HCT116 (cell line): ENCODE measurements around the gene HMCES.

Experiments used
- YY1 ChIP-seq: IDR thresholded peaks from 2 replicates; pipeline ENCODE4 v1.6.1; 2011; ENCODE audit warnings: low read length, low read depth, moderate library complexity, mild to moderate bottlenecking; ENCODE audit not compliant: insufficient replicate concordance; ENCODE audit errors: extremely low read depth
- TF ChIP-seq, protein P1 (sequence below): IDR thresholded peaks from 2 replicates; pipeline ENCODE4 v1.6.1; 2011; ENCODE audit warnings: mild to moderate bottlenecking, low read length, moderate library complexity; ENCODE audit not compliant: insufficient replicate concordance; ENCODE audit errors: extremely low read depth

DNA sequence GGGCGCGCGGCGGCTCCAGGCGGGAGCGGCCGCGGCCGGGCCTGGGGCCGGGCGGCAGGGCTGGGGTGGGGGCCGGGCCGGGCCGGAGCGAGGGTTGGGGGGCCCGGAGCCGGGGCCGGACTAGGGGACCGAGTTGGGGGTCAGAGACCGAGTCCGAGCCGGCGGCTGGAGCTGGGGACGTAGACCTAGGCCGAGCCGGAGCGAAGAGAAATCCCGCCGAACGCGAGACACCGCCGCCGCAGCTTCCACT, 37.3 kb downstream of the HMCES start:
- TF ChIP-seq YY1, result no peak
- TF ChIP-seq, protein P1, sequence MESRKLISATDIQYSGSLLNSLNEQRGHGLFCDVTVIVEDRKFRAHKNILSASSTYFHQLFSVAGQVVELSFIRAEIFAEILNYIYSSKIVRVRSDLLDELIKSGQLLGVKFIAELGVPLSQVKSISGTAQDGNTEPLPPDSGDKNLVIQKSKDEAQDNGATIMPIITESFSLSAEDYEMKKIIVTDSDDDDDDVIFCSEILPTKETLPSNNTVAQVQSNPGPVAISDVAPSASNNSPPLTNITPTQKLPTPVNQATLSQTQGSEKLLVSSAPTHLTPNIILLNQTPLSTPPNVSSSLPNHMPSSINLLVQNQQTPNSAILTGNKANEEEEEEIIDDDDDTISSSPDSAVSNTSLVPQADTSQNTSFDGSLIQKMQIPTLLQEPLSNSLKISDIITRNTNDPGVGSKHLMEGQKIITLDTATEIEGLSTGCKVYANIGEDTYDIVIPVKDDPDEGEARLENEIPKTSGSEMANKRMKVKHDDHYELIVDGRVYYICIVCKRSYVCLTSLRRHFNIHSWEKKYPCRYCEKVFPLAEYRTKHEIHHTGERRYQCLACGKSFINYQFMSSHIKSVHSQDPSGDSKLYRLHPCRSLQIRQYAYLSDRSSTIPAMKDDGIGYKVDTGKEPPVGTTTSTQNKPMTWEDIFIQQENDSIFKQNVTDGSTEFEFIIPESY, result peak; percentile 84
